A673 (cell line): ENCODE results near the gene DLGAP1.

ENCODE experiments used
- EZH2 ChIP-seq: fragments of 200-600 bp; sonication (generic); IDR thresholded peaks from 2 replicates; pipeline ENCODE4 v1.6.1; 2017; ENCODE audit warnings: borderline replicate concordance, low read depth, mild to moderate bottlenecking, mixed read lengths, antibody characterized with exemption, low read length; ENCODE audit not compliant: poor library complexity, severe bottlenecking
- TF ChIP-seq, protein P1 (sequence below): fragments of 300-800, 200-600 bp; sonication (generic); conservative IDR thresholded peaks from 2 replicates; pipeline ENCODE4 v1.5.1; 2017; ENCODE audit warnings: low read depth, mild to moderate bottlenecking, antibody characterized with exemption, low read length, moderate library complexity, mixed read lengths

DNA sequence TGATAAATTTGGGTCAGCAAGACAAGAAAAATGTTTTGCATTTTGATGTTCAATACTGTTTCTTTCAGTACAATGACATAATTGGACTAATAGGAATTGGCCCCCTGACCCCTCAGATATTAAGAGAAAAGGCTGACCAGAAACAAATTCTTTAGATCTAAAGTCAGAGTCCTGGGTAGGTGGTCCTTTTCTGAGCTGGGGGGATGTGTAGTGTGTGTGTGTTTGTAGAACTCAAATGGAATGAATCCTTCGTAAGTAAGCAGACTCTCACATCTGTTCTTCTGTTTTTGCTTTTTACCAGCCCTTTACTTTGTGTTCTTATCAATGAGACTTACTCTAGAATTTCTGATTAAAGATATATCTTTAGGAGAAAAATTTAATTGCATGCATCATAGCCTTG lies 677.4 kb downstream of the DLGAP1 start:
- TF ChIP-seq, protein P1, sequence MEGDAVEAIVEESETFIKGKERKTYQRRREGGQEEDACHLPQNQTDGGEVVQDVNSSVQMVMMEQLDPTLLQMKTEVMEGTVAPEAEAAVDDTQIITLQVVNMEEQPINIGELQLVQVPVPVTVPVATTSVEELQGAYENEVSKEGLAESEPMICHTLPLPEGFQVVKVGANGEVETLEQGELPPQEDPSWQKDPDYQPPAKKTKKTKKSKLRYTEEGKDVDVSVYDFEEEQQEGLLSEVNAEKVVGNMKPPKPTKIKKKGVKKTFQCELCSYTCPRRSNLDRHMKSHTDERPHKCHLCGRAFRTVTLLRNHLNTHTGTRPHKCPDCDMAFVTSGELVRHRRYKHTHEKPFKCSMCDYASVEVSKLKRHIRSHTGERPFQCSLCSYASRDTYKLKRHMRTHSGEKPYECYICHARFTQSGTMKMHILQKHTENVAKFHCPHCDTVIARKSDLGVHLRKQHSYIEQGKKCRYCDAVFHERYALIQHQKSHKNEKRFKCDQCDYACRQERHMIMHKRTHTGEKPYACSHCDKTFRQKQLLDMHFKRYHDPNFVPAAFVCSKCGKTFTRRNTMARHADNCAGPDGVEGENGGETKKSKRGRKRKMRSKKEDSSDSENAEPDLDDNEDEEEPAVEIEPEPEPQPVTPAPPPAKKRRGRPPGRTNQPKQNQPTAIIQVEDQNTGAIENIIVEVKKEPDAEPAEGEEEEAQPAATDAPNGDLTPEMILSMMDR, result no peak
- no peak for TF ChIP-seq EZH2
